CD4-positive, alpha-beta T cell (primary cell): Measurements from ENCODE around the gene PPP2R5C. TPM values are rescaled to one million over a fixed set of nuclear protein-coding genes. Genes with fewer than 3 reads are reported as not detected.

Experiments used
- ATAC-seq: fragments of 200-7000 bp; cut with Tn5 transposase; one replicate; pipeline ENCODE4 v1.10.0; 2022; ENCODE audit warnings: mild to moderate bottlenecking; ENCODE audit not compliant: poor library complexity
- CTCF ChIA-PET: fragments of 350-600 bp; sonication (Branson Sonifier 250); formaldehyde crosslinking; loops from one replicate; lab custom pipeline; 2021; ENCODE audit warnings: antibody characterized with exemption, inconsistent platforms; lab: Charles Lee
- POLR2A ChIA-PET: fragments of 350-600 bp; sonication (Branson Sonifier 250); formaldehyde crosslinking; loops from one replicate; lab custom pipeline; 2021; ENCODE audit warnings: antibody characterized with exemption, inconsistent platforms; lab: Charles Lee
- DNase-seq, 14 experiments: peaks; one replicate each; pipeline ENCODE4 v3.0.0-alpha.2; 2013 to 2020; ENCODE audit warnings: mixed read lengths in 2 of 14
- H3K27ac ChIP-seq, 2 donors: one replicate each; pipeline versions ENCODE4 v1.5.1 to v1.7.0; 2013; ENCODE audit warnings: low read length in 2 of 2, low read depth in 1 of 2, mild to moderate bottlenecking in 1 of 2
- H3K27me3 ChIP-seq, 2 experiments: 1 replicate in 1 of 2; 2 replicates in 1 of 2; pipeline versions ENCODE4 v1.6.1 to v1.7.0; 2013; ENCODE audit warnings: low read length in 2 of 2, control low read depth in 1 of 2, mild to moderate bottlenecking in 1 of 2, moderate library complexity in 1 of 2; ENCODE audit not compliant: insufficient read depth in 2 of 2, control insufficient read depth in 1 of 2
- H3K36me3 ChIP-seq: one replicate; pipeline ENCODE4 v1.6.1; 2013; ENCODE audit warnings: low read length, control low read depth; ENCODE audit not compliant: insufficient read depth
- H3K4me1 ChIP-seq: one replicate; pipeline ENCODE4 v1.6.1; 2013; ENCODE audit warnings: low read length, control low read depth; ENCODE audit not compliant: insufficient read depth
- H3K4me3 ChIP-seq: one replicate; pipeline ENCODE4 v1.5.1; 2013; ENCODE audit warnings: mild to moderate bottlenecking, low read length, moderate library complexity
- H3K9me3 ChIP-seq, 2 experiments: 1 replicate in 1 of 2; 2 replicates in 1 of 2; pipeline versions ENCODE4 v1.6.1 to v1.7.0; 2013; ENCODE audit warnings: low read length in 2 of 2, mild to moderate bottlenecking in 2 of 2, control low read depth in 1 of 2, moderate library complexity in 1 of 2; ENCODE audit not compliant: control insufficient read depth in 1 of 2, insufficient read depth in 1 of 2
- H3K27ac Mint-ChIP-seq: one replicate; pipeline ENCODE4 v1.8.0; 2020; ENCODE audit warnings: mixed read lengths
- H3K27me3 Mint-ChIP-seq: one replicate; pipeline ENCODE4 v1.8.0; 2021; ENCODE audit warnings: mixed read lengths
- H3K36me3 Mint-ChIP-seq: one replicate; pipeline ENCODE4 v1.8.0; 2021; ENCODE audit warnings: low read depth, mixed read lengths
- H3K4me1 Mint-ChIP-seq: one replicate; pipeline ENCODE4 v1.8.0; 2021; ENCODE audit warnings: low read depth, mixed read lengths
- H3K4me3 Mint-ChIP-seq: one replicate; pipeline ENCODE4 v1.8.0; 2020; ENCODE audit warnings: mild to moderate bottlenecking, mixed read lengths
- H3K9me3 Mint-ChIP-seq: one replicate; pipeline ENCODE4 v1.8.0; 2020; ENCODE audit warnings: mixed read lengths
- intact Hi-C, 2 experiments: fragments of 100-400 bp; cut with DNase I in 1 of 2; cut with micrococcal nuclease in 1 of 2; formaldehyde crosslinking; loops; one replicate each; pipeline versions ENCODE4 v1.15.1 to v1.9.0; 2023 to 2025; cut with DNase I, micrococcal nuclease
- total RNA-seq, 174 experiments: library from RNA in 2 of 174; stranded (reverse) in 2 of 174; gene quantifications; one replicate each; pipeline ENCODE4 v1.2.3 and lab custom pipeline; 2021 to 2026
- TF ChIP-seq, protein P1 (sequence below): fragments of 200-600 bp; IDR thresholded peaks from one replicate; pipeline ENCODE4 v1.8.0; 2022; ENCODE audit warnings: antibody characterized with exemption, mild to moderate bottlenecking

The PPP2R5C gene
- total RNA-seq, 2 experiments from 2014 or later = 463 to 487 TPM

- intact Hi-C loops = no loop called here
- Mint-ChIP-seq H3K36me3 (peaks cover 53% of the 10 kb centered on the region), H3K9me3 (no peaks in the 10 kb centered on the region), H3K27ac (peak overlapping the region; percentile 5), H3K27me3 (no peaks in the 10 kb centered on the region), H3K4me1 (no peaks in the 10 kb centered on the region), H3K4me3 (no peak overlapping the region)
- no peak for ATAC-seq
- Histone ChIP-seq H3K4me3 (no peak overlapping the region), H3K27ac (no peak overlapping the region), H3K36me3 (peaks cover 50% of the 10 kb centered on the region), H3K9me3 (no peaks in the 10 kb centered on the region), H3K27me3 (no peaks in the 10 kb centered on the region), H3K4me1 (no peaks in the 10 kb centered on the region)
- ChIA-PET CTCF (interaction anchor here (1.4 kb wide), 1 partner anchor 219 kb away, joined by 5 read pairs; no protein-coding TSS in a partner anchor), POLR2A (no interaction called here)
- no peak for DNase-seq
- TF ChIP-seq, protein P1, sequence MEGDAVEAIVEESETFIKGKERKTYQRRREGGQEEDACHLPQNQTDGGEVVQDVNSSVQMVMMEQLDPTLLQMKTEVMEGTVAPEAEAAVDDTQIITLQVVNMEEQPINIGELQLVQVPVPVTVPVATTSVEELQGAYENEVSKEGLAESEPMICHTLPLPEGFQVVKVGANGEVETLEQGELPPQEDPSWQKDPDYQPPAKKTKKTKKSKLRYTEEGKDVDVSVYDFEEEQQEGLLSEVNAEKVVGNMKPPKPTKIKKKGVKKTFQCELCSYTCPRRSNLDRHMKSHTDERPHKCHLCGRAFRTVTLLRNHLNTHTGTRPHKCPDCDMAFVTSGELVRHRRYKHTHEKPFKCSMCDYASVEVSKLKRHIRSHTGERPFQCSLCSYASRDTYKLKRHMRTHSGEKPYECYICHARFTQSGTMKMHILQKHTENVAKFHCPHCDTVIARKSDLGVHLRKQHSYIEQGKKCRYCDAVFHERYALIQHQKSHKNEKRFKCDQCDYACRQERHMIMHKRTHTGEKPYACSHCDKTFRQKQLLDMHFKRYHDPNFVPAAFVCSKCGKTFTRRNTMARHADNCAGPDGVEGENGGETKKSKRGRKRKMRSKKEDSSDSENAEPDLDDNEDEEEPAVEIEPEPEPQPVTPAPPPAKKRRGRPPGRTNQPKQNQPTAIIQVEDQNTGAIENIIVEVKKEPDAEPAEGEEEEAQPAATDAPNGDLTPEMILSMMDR = no peak
Observed at GRCh38 chr14:101926620-101927019, 165.1 kb downstream of the PPP2R5C start.

DNA sequence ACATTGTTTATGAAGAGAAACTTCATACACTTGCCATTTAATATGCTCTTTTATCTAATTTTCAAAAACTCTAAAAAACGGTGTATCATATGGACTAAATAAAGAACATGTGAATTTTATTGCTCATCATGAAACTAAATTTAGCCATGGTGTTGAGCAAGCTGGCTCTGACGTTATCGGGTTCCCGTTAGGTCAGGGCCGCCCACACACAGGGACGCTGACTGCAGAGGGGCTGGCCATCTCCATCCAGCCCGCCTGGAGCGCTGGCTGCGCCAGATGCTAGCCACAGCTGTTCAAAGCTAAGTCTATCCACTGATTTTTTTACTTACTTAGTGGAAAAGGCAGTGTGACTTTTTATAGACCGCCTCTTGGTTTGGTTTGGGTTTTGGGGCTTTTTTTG lies 166.3 kb downstream of the PPP2R5C start:
- no peak for ATAC-seq
- ChIA-PET POLR2A (no interaction called here), CTCF (no interaction called here)

DNA sequence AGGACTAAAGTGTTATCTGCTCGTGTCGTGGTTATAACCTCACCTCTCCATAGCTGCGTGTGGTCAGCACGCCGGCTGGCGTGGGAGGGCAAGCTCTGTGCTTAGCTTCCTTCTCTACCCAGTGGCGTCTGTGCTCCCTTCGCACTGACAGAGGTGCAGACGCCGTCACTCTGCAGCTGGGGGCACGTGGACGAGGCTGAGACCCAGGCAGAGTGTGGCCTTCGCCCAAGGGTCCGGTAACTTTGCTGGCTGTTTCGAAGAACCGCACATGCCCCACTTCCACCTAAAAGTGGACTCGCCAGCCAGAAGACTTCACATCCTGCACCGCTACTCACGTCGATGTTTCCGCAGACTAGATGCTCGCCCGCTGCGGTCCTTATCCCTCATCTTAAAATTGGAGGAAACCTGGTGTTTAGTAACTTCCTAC lies 166.9 kb downstream of the PPP2R5C start:
- H3K4me3 Mint-ChIP-seq = no peak overlapping the region

More for the DNA sequence above, 166.3 kb downstream of the PPP2R5C start:
- DNase-seq = peak in 3 of 14 experiments; percentile 10 to 44 (median 34)
- Histone ChIP-seq H3K36me3 (peaks cover 45% of the 10 kb centered on the region), H3K9me3 (no peaks in the 10 kb centered on the region), H3K27ac (no peak overlapping the region), H3K27me3 (no peaks in the 10 kb centered on the region), H3K4me3 (no peak overlapping the region), H3K4me1 (no peaks in the 10 kb centered on the region)
- no peaks in the 10 kb centered on the region for H3K4me1 Mint-ChIP-seq
- peak overlapping the region; percentile 20 for H3K27ac Mint-ChIP-seq
- H3K9me3 Mint-ChIP-seq = no peaks in the 10 kb centered on the region
- TF ChIP-seq, protein P1 = no peak
- intact Hi-C loops = no loop called here
- no peaks in the 10 kb centered on the region for H3K27me3 Mint-ChIP-seq
- no peak overlapping the region for H3K4me3 Mint-ChIP-seq
- peaks cover 46% of the 10 kb centered on the region for H3K36me3 Mint-ChIP-seq

More for the DNA sequence above, 166.9 kb downstream of the PPP2R5C start:
- Mint-ChIP-seq H3K36me3 (peaks cover 41% of the 10 kb centered on the region), H3K27ac (peak overlapping the region; percentile 20), H3K4me1 (no peaks in the 10 kb centered on the region), H3K27me3 (no peaks in the 10 kb centered on the region), H3K9me3 (no peaks in the 10 kb centered on the region)
- ATAC-seq (no peak), DNase-seq (no peak)
- TF ChIP-seq, protein P1 = no peak
- Histone ChIP-seq H3K27me3 (no peaks in the 10 kb centered on the region), H3K27ac (no peak overlapping the region), H3K9me3 (no peaks in the 10 kb centered on the region), H3K4me3 (no peak overlapping the region), H3K4me1 (no peaks in the 10 kb centered on the region), H3K36me3 (peaks cover 40% of the 10 kb centered on the region)
- ChIA-PET CTCF (no interaction called here), POLR2A (no interaction called here)
- intact Hi-C loops = no loop called here
